ENCODE data around the gene CHD9NB.
A peak's percentile ranks its signal among the peaks of the same experiment; 100 is the strongest.
"Not testable (repeated sequence)": the region's sequence is repeated elsewhere in the genome, so short reads cannot be mapped to it uniquely, and the experiment has no call there.

Gene CHD9NB

DNA sequence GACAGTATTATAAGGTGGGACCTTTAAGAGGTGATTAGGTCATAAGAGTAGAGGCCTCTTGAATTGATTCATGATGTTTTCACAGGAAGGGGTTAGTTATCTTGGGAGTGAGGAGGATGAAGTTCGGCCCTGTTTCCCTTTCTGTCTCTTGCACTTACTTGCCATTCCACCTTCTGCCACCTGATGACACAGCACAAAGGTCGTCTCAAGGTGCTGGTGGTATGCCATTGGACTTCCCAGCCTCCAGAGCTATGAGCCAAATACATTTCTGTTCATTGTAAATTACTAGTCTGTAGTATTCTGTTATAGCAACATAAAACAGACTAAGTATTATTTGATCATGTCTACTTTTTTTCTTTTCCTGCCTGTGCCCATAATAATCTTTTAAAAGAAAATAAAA, 25.6 kb upstream of the CHD9NB start:
- TF ChIP-seq ZNF274 (IDR thresholded peaks at IDR 0.05; ENCODE audit: low read depth, low read length), result no peak

GRCh38 chr16:53075461-53075860, 22.8 kb upstream of the CHD9NB start:
- not testable (repeated sequence) for H3K4me3 ChIP-seq (ENCODE audit: low read length)

More for the DNA sequence above, 25.6 kb upstream of the CHD9NB start:
- H3K4me3 ChIP-seq (ENCODE audit: low read length), result no peak overlapping the region

- not testable (repeated sequence) for H3K4me3 ChIP-seq (ENCODE audit: low read length)
Measured at GRCh38 chr16:53074296-53074695, 21.6 kb upstream of the CHD9NB start.

- no peak overlapping the region for H3K4me3 ChIP-seq (ENCODE audit: low read length)
- TF ChIP-seq ZNF274 (IDR thresholded peaks at IDR 0.05; ENCODE audit: low read depth, low read length), result no peak
Measured at GRCh38 chr16:53073022-53073421, 20.3 kb upstream of the CHD9NB start.

DNA sequence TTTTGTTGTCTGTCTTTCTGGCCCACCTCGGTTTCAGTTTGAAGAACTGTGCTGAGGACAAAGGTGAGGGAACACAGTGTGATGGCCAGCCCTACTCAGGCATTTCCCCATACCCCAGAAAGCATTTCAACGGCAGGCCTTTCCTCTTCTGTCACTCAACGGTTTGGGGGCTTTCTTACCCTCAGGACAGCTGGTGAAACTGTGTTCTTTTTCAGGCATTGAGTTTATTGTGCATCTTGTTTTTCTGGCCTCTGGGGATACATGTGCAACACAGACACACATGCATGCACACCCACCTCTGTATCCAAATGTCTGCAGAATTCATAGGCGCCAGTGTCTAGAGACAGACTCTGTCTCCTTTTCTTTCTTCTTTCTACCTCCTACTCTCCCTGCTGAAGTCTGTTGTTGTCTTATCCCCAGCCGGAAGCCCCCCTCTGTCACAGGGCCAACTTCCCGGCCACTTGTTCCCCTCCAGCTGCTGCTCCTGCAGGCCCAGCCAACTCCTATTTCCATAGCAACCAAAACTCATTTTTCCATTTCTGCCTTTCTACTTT, 19.1 kb upstream of the CHD9NB start:
- TF ChIP-seq ZNF274 (IDR thresholded peaks at IDR 0.05; ENCODE audit: low read depth, low read length), result no peak
- peak overlapping the region; percentile 28; the same call in 1 of the 2 replicates for H3K4me3 ChIP-seq (ENCODE audit: low read length)

- no peak overlapping the region for H3K4me3 ChIP-seq (ENCODE audit: low read length)
- no peak for TF ChIP-seq ZNF274 (IDR thresholded peaks at IDR 0.05; ENCODE audit: low read depth, low read length)
Measured at GRCh38 chr16:53069772-53070171, 17.1 kb upstream of the CHD9NB start.

DNA sequence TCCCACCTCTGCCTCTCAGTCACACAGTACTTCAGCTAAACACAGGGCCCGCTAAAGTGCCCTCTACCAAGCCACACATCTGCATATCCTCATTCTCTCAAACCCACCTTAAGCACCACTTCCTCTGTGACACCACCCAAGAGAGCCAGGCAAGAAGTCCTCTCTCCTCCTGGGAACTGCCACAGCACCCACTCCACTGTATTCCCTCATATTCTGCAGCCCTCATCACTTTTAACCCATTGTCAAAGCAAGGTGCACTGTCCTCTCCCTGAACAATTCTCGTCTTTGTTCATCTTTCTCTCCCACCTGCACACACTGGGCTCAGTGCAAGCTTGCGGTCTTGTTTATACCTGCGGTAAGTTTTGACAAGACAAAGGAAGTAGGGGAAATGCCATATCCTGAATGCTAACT, 15.7 kb upstream of the CHD9NB start:
- no peak for TF ChIP-seq ZNF274 (IDR thresholded peaks at IDR 0.05; ENCODE audit: low read depth, low read length)
- no peak overlapping the region for H3K4me3 ChIP-seq (ENCODE audit: low read length)

DNA sequence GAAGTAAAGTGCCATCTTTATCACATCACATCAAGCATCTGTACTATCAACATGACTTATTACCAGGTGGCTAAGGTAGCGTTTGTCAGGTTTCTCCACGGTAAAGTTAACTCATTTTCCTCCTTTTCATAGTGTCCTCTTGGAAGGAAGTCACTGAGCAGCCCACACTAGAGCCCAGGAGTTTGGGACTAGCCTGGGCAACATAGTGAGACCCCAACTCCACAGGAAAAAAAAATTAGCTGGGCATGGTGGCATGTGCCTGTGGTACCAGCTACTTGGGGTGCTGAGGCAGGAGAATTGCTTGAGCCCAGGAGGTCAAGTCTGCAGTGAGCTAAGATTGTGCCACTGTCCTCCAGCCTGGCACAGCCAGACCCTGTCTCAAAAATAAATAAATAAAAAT, 15.0 kb upstream of the CHD9NB start:
- TF ChIP-seq ZNF274 (IDR thresholded peaks at IDR 0.05; ENCODE audit: low read depth, low read length), result no peak

DNA sequence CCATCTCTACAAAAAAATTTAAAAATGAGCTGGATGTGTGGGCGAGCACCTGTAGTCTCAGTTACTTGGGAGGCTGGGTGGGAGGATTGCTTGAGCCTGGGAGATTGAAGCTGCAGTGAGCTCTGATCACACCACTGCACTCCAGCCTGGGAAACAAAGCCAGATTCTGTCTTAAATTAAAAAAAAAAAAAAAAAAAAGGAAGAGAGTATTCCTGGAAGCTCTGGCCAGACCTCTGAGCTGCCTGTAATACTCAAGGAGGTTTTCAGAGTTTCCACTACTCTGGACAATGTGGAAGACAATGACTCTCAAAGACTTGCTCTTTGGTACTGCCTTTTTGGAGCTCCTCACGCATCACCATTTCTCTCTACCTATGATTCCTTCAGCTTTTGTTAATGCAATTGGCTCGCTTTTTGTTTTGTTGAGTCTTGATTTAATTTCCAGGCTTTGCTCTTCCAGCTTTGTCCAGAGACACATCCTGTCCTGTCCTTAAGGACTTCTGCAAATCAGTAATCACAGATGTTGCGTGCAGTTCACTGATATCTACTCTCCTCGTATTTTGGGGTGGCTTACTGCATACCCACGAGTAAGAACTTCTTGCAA, 12.9 kb upstream of the CHD9NB start:
- TF ChIP-seq ZNF274 (IDR thresholded peaks at IDR 0.05; ENCODE audit: low read depth, low read length), result no peak
- no peak overlapping the region for H3K4me3 ChIP-seq (ENCODE audit: low read length)

More for the DNA sequence above, 15.0 kb upstream of the CHD9NB start:
- no peak overlapping the region for H3K4me3 ChIP-seq (ENCODE audit: low read length)

DNA sequence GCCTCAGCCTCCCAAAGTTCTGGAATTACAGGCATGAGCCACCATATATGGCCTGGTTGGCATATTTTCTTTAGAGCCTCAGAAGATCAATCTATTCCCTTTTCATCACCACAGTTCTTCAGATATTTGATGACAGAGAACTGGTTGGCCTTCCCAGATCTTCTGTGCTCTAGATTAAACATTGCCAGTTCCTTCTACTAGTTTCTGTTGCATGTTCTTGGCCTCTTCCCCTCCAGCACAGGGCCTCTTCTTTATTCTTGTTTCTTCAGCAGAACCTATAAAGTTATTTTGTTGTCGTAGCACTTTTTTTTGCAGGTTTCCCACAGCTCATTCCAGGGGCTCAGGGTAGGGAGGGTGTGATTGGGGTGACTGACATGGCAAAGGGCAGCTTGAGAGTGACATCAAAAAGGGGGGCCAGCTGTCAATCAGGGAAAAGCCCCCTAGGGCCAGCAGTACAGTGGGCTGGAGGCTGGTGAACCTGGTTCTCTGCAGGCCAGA, 11.4 kb upstream of the CHD9NB start:
- TF ChIP-seq ZNF274 (IDR thresholded peaks at IDR 0.05; ENCODE audit: low read depth, low read length), result no peak
- no peak overlapping the region for H3K4me3 ChIP-seq (ENCODE audit: low read length)

DNA sequence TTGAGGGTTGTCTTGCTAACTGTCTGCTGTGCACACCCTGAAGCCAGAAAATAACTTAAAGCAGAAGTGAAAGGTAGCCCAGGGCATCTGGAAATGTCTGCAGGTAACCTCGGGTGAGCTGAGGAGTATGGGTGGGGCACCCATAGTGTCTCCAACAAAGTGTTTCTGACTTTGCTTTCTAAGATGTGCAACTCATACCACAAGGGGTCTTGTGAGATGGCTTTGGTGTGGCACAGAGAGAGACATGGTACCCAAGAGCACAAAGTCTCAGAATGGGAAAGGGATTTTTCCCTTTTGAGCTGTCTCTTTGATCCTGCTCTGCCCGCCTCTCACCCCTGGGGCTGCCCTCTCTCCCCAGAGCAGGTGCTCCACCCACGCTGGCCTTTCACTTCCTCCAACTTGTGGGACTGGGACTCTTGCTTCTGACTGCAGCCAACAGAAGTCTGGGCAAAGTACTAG, 9.0 kb upstream of the CHD9NB start:
- H3K4me3 ChIP-seq (ENCODE audit: low read length), result peak overlapping the region; percentile 53; the same call in 1 of the 2 replicates
- TF ChIP-seq ZNF274 (IDR thresholded peaks at IDR 0.05; ENCODE audit: low read depth, low read length), result no peak

DNA sequence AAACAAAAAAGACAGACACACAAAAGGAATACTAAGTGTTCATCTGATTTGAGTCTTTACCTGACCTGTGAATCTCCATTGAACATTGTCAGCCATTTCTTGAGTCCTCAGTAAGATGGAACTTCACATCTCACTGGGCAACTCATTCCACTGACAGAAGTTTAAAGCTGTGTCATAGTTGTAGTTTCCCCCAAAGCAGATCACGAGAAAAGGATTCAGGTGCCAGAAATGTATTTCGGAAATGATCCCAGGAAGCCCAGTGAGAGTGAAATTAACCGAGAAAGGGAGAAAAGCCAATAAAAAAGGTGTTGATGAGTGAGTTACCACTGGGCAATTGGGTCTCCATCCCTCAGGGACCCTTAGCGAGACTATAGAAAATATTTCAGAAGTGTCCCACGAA, 8.6 kb upstream of the CHD9NB start:
- TF ChIP-seq ZNF274 (IDR thresholded peaks at IDR 0.05; ENCODE audit: low read depth, low read length), result no peak
- H3K4me3 ChIP-seq (ENCODE audit: low read length), result peak overlapping the region; percentile 53; the same call in 1 of the 2 replicates

DNA sequence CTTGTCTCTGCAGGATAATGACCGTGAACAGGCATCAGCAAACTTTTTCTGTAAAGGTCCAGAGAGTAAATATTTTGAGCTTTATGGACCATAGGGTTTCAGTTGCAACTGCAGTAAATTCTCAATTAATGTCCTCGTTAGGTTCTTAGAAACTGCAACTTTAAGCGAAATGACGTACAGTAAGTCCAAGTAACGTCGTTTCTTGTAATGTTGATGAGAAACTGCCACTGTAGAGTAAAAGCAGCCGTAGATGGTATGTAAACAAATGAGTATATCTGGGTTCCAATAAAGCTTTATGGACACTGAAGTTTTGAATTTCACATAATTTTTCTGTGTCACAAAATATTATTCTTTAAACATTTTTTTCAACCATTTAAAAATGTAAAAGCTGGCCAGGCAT, 7.0 kb upstream of the CHD9NB start:
- no peak for TF ChIP-seq ZNF274 (IDR thresholded peaks at IDR 0.05; ENCODE audit: low read depth, low read length)
- no peak overlapping the region for H3K4me3 ChIP-seq (ENCODE audit: low read length)

GRCh38 chr16:53058882-53059281, 6.2 kb upstream of the CHD9NB start:
- TF ChIP-seq ZNF274 (IDR thresholded peaks at IDR 0.05; ENCODE audit: low read depth, low read length), result no peak
- no peak overlapping the region for H3K4me3 ChIP-seq (ENCODE audit: low read length)

GRCh38 chr16:53058441-53058840, 5.7 kb upstream of the CHD9NB start:
- H3K4me3 ChIP-seq (ENCODE audit: low read length), result no peak overlapping the region
- no peak for TF ChIP-seq ZNF274 (IDR thresholded peaks at IDR 0.05; ENCODE audit: low read depth, low read length)

DNA sequence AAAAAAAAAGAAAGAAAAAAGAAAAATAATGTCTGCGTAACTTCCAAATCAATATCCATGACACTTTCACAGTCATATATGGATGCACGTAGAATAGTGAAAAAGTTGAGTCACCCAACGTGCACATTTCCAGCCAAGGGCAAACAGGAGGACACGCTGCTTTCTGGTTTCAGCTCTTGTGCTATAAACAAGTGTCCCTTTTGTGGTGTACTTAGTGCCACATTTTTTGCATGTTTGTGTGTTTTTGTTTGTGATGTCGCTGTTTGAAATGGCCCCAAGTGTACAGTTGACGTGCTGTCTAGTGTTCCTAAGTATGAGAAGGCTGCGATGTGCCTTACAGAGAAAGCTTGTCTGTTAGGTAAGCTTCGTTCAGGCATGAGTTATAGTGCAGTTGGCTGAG, 5.0 kb upstream of the CHD9NB start:
- no peak for TF ChIP-seq ZNF274 (IDR thresholded peaks at IDR 0.05; ENCODE audit: low read depth, low read length)
- H3K4me3 ChIP-seq (ENCODE audit: low read length), result no peak overlapping the region

Measured in GM08714 (cell line).